T-cell (primary cell): ENCODE data around the gene BFSP2. TPM values are rescaled to one million over a fixed set of nuclear protein-coding genes. Genes with fewer than 3 reads are reported as not detected.
A peak's percentile ranks its signal among the peaks of the same experiment; 100 is the strongest.

Experiments
- ATAC-seq, 4 experiments: fragments of 200-7000 bp in 3 of 4; fragments of 150-1000 bp in 1 of 4; cut with Tn5 transposase; replicated peaks in 1 of 4; 1 replicate in 3 of 4; 2 replicates in 1 of 4; pipeline ENCODE4 v1.10.0; 2021; ENCODE audit warnings: moderate library complexity in 3 of 4, mild to moderate bottlenecking in 2 of 4, moderate number of reproducible peaks in 1 of 4
- CTCF ChIA-PET, 2 donors: fragments of 300-600 bp; sonication (Branson Sonifier 250); formaldehyde crosslinking; loops; one replicate each; lab custom pipeline; 2022; ENCODE audit warnings: antibody characterized with exemption in 2 of 2; lab: Charles Lee
- POLR2A ChIA-PET, 2 donors: fragments of 300-600 bp; sonication (Branson Sonifier 250); formaldehyde crosslinking; loops; one replicate each; lab custom pipeline; 2022; ENCODE audit warnings: antibody characterized with exemption in 2 of 2; lab: Charles Lee
- DNase-seq, 35 experiments: peaks; one replicate each; pipeline versions ENCODE4 v3.0.0 to v3.0.0-alpha.2; 2013 to 2023
- H3K27ac ChIP-seq: one replicate; pipeline ENCODE4 v1.5.1; 2013; ENCODE audit warnings: low read length
- H3K27me3 ChIP-seq, 2 experiments: replicated peaks in 1 of 2; 1 replicate in 1 of 2; 2 replicates in 1 of 2; pipeline versions ENCODE4 v1.6.1 to v1.7.0; 2013; ENCODE audit warnings: low read length in 1 of 2, mixed read lengths in 1 of 2; ENCODE audit not compliant: control insufficient read depth in 2 of 2, insufficient read depth in 2 of 2; ENCODE audit errors: extremely low read depth in 1 of 2
- H3K36me3 ChIP-seq, 2 donors: 1 replicate in 1 of 2; 2 replicates in 1 of 2; pipeline versions ENCODE4 v1.6.1 to v1.7.0; 2013; ENCODE audit warnings: low read length in 1 of 2; ENCODE audit not compliant: control insufficient read depth in 2 of 2, insufficient read depth in 1 of 2; ENCODE audit errors: extremely low read depth in 1 of 2
- H3K4me1 ChIP-seq, 2 experiments: 1 replicate in 1 of 2; 2 replicates in 1 of 2; pipeline versions ENCODE4 v1.6.1 to v1.7.0; 2013; ENCODE audit warnings: low read length in 2 of 2, mixed read lengths in 1 of 2; ENCODE audit not compliant: insufficient read depth in 2 of 2, control insufficient read depth in 1 of 2; ENCODE audit errors: extremely low read depth in 1 of 2
- H3K4me3 ChIP-seq, 2 donors: 1 replicate in 1 of 2; 2 replicates in 1 of 2; pipeline versions ENCODE4 v1.5.1 to v1.7.0; 2013; ENCODE audit warnings: mild to moderate bottlenecking in 2 of 2, low read length in 1 of 2, moderate library complexity in 1 of 2; ENCODE audit not compliant: control insufficient read depth in 1 of 2; ENCODE audit errors: extremely low read depth in 1 of 2
- H3K9me3 ChIP-seq: 2 replicates; pipeline ENCODE4 v1.7.0; 2013
- H3K27ac Mint-ChIP-seq, 2 donors: one replicate each; pipeline ENCODE4 v1.8.0; 2020 to 2021; ENCODE audit warnings: mild to moderate bottlenecking in 2 of 2, mixed read lengths in 2 of 2
- H3K27me3 Mint-ChIP-seq, 2 donors: one replicate each; pipeline ENCODE4 v1.8.0; 2021 to 2022; ENCODE audit warnings: mixed read lengths in 2 of 2
- H3K36me3 Mint-ChIP-seq: one replicate; pipeline ENCODE4 v1.8.0; 2021; ENCODE audit warnings: mixed read lengths
- H3K4me1 Mint-ChIP-seq, 3 donors: one replicate each; pipeline ENCODE4 v1.8.0; 2020 to 2022; ENCODE audit warnings: mixed read lengths in 3 of 3, mild to moderate bottlenecking in 1 of 3
- H3K4me3 Mint-ChIP-seq, 3 donors: one replicate each; pipeline ENCODE4 v1.8.0; 2020 to 2022; ENCODE audit warnings: mild to moderate bottlenecking in 3 of 3, mixed read lengths in 3 of 3, moderate library complexity in 3 of 3
- H3K9me3 Mint-ChIP-seq, 3 donors: one replicate each; pipeline ENCODE4 v1.8.0; 2020 to 2022; ENCODE audit warnings: mixed read lengths in 3 of 3
- WGBS: methylation state at CpG from one replicate; pipeline ENCODE4 v1.1.5; 2013; ENCODE audit warnings: missing lambda C conversion rate; ENCODE audit not compliant: insufficient coverage; 5-methylcytosine and 5-hydroxymethylcytosine counted together
- total RNA-seq, 35 experiments: library from RNA in 6 of 35; stranded (reverse) in 6 of 35; fragments of 120-200 nt in 1 of 35; gene quantifications; one replicate each; pipeline versions ENCODE4 v1.2.1 to v1.2.4 and lab custom pipeline; 2013 to 2026

BFSP2 gene
- total RNA-seq, 5 donors from 2014 or later (not counting 1 experiment from before 2014, with no cell fraction given) = 0.98 TPM; not detected in 4

- Histone ChIP-seq H3K4me3 (no peak overlapping the region), H3K36me3 (no peaks in the 10 kb centered on the region), H3K27ac (no peak overlapping the region), H3K9me3 (no peaks in the 10 kb centered on the region), H3K4me1 (peaks cover 2 to 29% of the 10 kb centered on the region in 2 experiments), H3K27me3 (no peaks in the 10 kb centered on the region)
- Mint-ChIP-seq H3K4me3 (no peak overlapping the region), H3K9me3 (no peaks in the 10 kb centered on the region), H3K27me3 (no peaks in the 10 kb centered on the region), H3K4me1 (peaks cover 39 to 55% (median 47%) of the 10 kb centered on the region in 3 donors), H3K36me3 (no peaks in the 10 kb centered on the region), H3K27ac (no peak overlapping the region)
- ATAC-seq (no peak), DNase-seq (no peak)
- ChIA-PET POLR2A (no interaction called here), CTCF (no interaction called here)
- WGBS = 77% methylated on average over 2 of the region's 2 CpGs
Observed at GRCh38 chr3:133445108-133445507, 45.3 kb downstream of the BFSP2 start.

- H3K27ac ChIP-seq = peak overlapping the region; percentile 34
- POLR2A ChIA-PET = interaction anchor here in 1 of 2 donors (0.7 kb wide), 1 partner anchor 38 kb away, joined by 3 read pairs; no protein-coding TSS in a partner anchor
Observed at GRCh38 chr3:133447750-133448477, 48.1 kb downstream of the BFSP2 start.

GRCh38 chr3:133448478-133449122 is 48.7 kb downstream of the BFSP2 start:
- no CpG with 5 or more reads among the region's 4 CpGs for WGBS
- Mint-ChIP-seq H3K36me3 (no peaks in the 10 kb centered on the region), H3K27me3 (no peaks in the 10 kb centered on the region), H3K4me1 (peaks cover 21 to 34% (median 26%) of the 10 kb centered on the region in 3 donors), H3K9me3 (no peaks in the 10 kb centered on the region), H3K27ac (peak overlapping the region; percentile 86 to 89), H3K4me3 (peak overlapping the region in 2 of 3 donors; percentile 2 to 7)
- ChIA-PET POLR2A (interaction anchor here in 1 of 2 donors (0.7 kb wide), 1 partner anchor 38 kb away, joined by 3 read pairs; no protein-coding TSS in a partner anchor), CTCF (interaction anchor here in 1 of 2 donors (0.5 kb wide), 1 partner anchor 22 kb away, joined by 3 read pairs; no protein-coding TSS in a partner anchor)
- no peaks in the 10 kb centered on the region for H3K9me3 ChIP-seq
- H3K4me1 ChIP-seq = peaks cover 0 to 9% of the 10 kb centered on the region in 2 experiments
- H3K36me3 ChIP-seq = no peaks in the 10 kb centered on the region
- ATAC-seq = peak; percentile 56 to 67 (median 65)
- H3K27me3 ChIP-seq = no peaks in the 10 kb centered on the region
- H3K4me3 ChIP-seq = no peak overlapping the region
- peak in 19 of 35 experiments; percentile 2 to 40 (median 13) for DNase-seq
- peak overlapping the region; percentile 34 for H3K27ac ChIP-seq

More at GRCh38 chr3:133447750-133448477, 48.1 kb downstream of the BFSP2 start:
- H3K27me3 Mint-ChIP-seq = no peaks in the 10 kb centered on the region
- 69% methylated on average over 4 of the region's 4 CpGs for WGBS
- H3K4me1 Mint-ChIP-seq = peaks cover 21 to 41% (median 32%) of the 10 kb centered on the region in 3 donors
- ATAC-seq (no peak), DNase-seq (no peak)
- Histone ChIP-seq H3K4me3 (no peak overlapping the region), H3K9me3 (no peaks in the 10 kb centered on the region), H3K4me1 (peaks cover 0 to 11% of the 10 kb centered on the region in 2 experiments), H3K27me3 (no peaks in the 10 kb centered on the region), H3K36me3 (no peaks in the 10 kb centered on the region)
- peak overlapping the region; percentile 86 to 89 for H3K27ac Mint-ChIP-seq
- H3K4me3 Mint-ChIP-seq = peak overlapping the region in 1 of 3 donors; percentile 7
- H3K36me3 Mint-ChIP-seq = no peaks in the 10 kb centered on the region
- CTCF ChIA-PET = no interaction called here
- no peaks in the 10 kb centered on the region for H3K9me3 Mint-ChIP-seq

DNA sequence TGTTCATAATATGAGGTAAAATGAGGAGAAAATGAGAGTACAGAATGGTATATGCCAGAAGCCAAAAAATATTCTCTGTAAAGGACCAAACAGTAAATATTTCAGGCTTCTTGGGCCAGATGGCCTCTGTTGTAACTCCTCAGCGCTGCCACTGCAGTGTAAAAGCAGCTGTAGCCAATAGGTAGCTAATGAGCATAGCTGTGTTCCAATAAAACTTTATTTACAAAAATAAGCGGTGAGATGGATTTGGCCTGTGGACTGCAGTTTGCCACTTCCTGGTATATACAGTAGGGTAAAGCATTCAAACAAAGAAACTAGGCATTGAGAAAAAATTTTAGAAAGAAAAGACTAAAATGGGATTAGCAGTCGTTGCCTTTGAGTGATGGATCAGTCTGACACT is 51.5 kb downstream of the BFSP2 start:
- Mint-ChIP-seq H3K27me3 (no peaks in the 10 kb centered on the region), H3K9me3 (no peaks in the 10 kb centered on the region), H3K36me3 (no peaks in the 10 kb centered on the region), H3K4me1 (peaks cover 16 to 27% (median 20%) of the 10 kb centered on the region in 3 donors), H3K27ac (no peak overlapping the region), H3K4me3 (no peak overlapping the region)
- no peak overlapping the region for H3K27ac ChIP-seq
- H3K4me3 ChIP-seq = no peak overlapping the region
- H3K4me1 ChIP-seq = peaks cover 0 to 9% of the 10 kb centered on the region in 2 experiments
- DNase-seq = no peak
- H3K27me3 ChIP-seq = no peaks in the 10 kb centered on the region
- H3K9me3 ChIP-seq = no peaks in the 10 kb centered on the region
- CTCF ChIA-PET = no interaction called here
- H3K36me3 ChIP-seq = no peaks in the 10 kb centered on the region
- POLR2A ChIA-PET = no interaction called here
- no peak for ATAC-seq
- 100% methylated on average over 1 of the region's 3 CpGs for WGBS

GRCh38 chr3:133452641-133453319 is 52.9 kb downstream of the BFSP2 start:
- Mint-ChIP-seq H3K27ac (no peak overlapping the region), H3K4me3 (no peak overlapping the region), H3K4me1 (peaks cover 16 to 22% (median 18%) of the 10 kb centered on the region in 3 donors), H3K9me3 (no peaks in the 10 kb centered on the region), H3K27me3 (no peaks in the 10 kb centered on the region), H3K36me3 (no peaks in the 10 kb centered on the region)
- Histone ChIP-seq H3K27me3 (no peaks in the 10 kb centered on the region), H3K36me3 (no peaks in the 10 kb centered on the region), H3K4me1 (peaks cover 0 to 8% of the 10 kb centered on the region in 2 experiments), H3K9me3 (no peaks in the 10 kb centered on the region), H3K4me3 (no peak overlapping the region), H3K27ac (no peak overlapping the region)
- no peak for DNase-seq
- POLR2A ChIA-PET = interaction anchor here in 1 of 2 donors (0.6 to 0.7 kb wide), 2 partner anchors 10 to 11 kb away, joined by 4 read pairs; no protein-coding TSS in a partner anchor
- CTCF ChIA-PET = no interaction called here
- no peak for ATAC-seq
- 86% methylated on average over 4 of the region's 5 CpGs for WGBS

DNA sequence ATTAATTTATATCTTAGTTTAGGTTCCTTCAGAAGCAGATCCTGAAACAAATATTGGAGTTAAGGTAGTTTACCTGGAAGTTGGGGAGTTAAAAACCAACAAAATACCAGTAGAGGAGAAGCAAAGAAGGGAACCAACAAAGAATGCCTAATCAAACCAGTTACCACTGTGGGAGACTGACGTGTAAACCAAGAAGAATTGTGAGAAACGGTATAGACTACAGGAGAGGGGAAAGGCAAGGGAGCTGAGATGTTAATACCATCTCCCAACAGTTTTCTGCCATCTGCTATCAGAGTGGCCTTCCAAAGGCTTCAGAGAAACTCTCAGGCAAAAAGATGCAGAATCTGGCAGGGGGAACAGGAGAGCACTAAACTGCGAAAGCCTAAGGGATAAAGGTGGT is 53.5 kb downstream of the BFSP2 start:
- peaks cover 12 to 16% (median 13%) of the 10 kb centered on the region in 3 donors for H3K4me1 Mint-ChIP-seq
- no peaks in the 10 kb centered on the region for H3K9me3 ChIP-seq
- H3K27ac Mint-ChIP-seq = no peak overlapping the region
- ChIA-PET CTCF (no interaction called here), POLR2A (interaction anchor here in 1 of 2 donors (0.6 kb wide), 1 partner anchor 12 kb away, joined by 4 read pairs; no protein-coding TSS in a partner anchor)
- H3K9me3 Mint-ChIP-seq = no peaks in the 10 kb centered on the region
- H3K4me1 ChIP-seq = peaks cover 0 to 4% of the 10 kb centered on the region in 2 experiments
- no peak overlapping the region for H3K4me3 Mint-ChIP-seq
- no peak for ATAC-seq
- H3K36me3 Mint-ChIP-seq = no peaks in the 10 kb centered on the region
- H3K27me3 ChIP-seq = no peaks in the 10 kb centered on the region
- no peaks in the 10 kb centered on the region for H3K36me3 ChIP-seq
- H3K27me3 Mint-ChIP-seq = no peaks in the 10 kb centered on the region
- H3K4me3 ChIP-seq = no peak overlapping the region
- no peak for DNase-seq
- no peak overlapping the region for H3K27ac ChIP-seq
- WGBS = no CpG with 5 or more reads among the region's 3 CpGs
